ENCODE measurements around the gene PDE7B.
A peak's percentile ranks its signal among the peaks of the same experiment; 100 is the strongest.

The PDE7B gene

GRCh38 chr6:135851442-135852271 lies at the start of gene PDE7B:
Gene PDE7B (plus strand): TSS chr6:135851701.
- H3K4me3 ChIP-seq (ENCODE audit: low read depth, low read length) = peak within 1 kb of the TSS; percentile 61
- no peak for TF ChIP-seq CTCF (IDR thresholded peaks at IDR 0.05; ENCODE audit: low read depth, low read length)

GRCh38 chr6:135801755-135802465 lies 49.6 kb upstream of the PDE7B start:
- TF ChIP-seq CTCF (IDR thresholded peaks at IDR 0.05; ENCODE audit: low read depth, low read length) = no peak
- H3K4me3 ChIP-seq (ENCODE audit: low read depth, low read length) = no peak overlapping the region

- TF ChIP-seq CTCF (IDR thresholded peaks at IDR 0.05; ENCODE audit: low read depth, low read length) = no peak
- H3K4me3 ChIP-seq (ENCODE audit: low read depth, low read length) = no peak overlapping the region
Measured at GRCh38 chr6:135810486-135810885, 41.0 kb upstream of the PDE7B start.

- H3K4me3 ChIP-seq (ENCODE audit: low read depth, low read length) = no peak overlapping the region
- no peak for TF ChIP-seq CTCF (IDR thresholded peaks at IDR 0.05; ENCODE audit: low read depth, low read length)
Measured at GRCh38 chr6:135811170-135811569, 40.3 kb upstream of the PDE7B start.

GRCh38 chr6:135811644-135812526 lies 39.6 kb upstream of the PDE7B start:
- no peak for TF ChIP-seq CTCF (IDR thresholded peaks at IDR 0.05; ENCODE audit: low read depth, low read length)
- H3K4me3 ChIP-seq (ENCODE audit: low read depth, low read length) = no peak overlapping the region

- no peak overlapping the region for H3K4me3 ChIP-seq (ENCODE audit: low read depth, low read length)
- TF ChIP-seq CTCF (IDR thresholded peaks at IDR 0.05; ENCODE audit: low read depth, low read length) = no peak
Measured at GRCh38 chr6:135813401-135813800, 38.1 kb upstream of the PDE7B start.
